SK-N-SH (cell line): ENCODE measurements around the gene MINDY4. TPM values are rescaled to one million over a fixed set of nuclear protein-coding genes. Genes with fewer than 3 reads are reported as not detected.

ENCODE experiments used
- CTCF ChIA-PET: fragments of 300-600, 350-600 bp; formaldehyde crosslinking; extraction: SDS; loops from one replicate; lab custom pipeline; 2021; lab: Yijun Ruan, JAX
- POLR2A ChIA-PET: fragments of 350-600 bp; sonication (Branson Sonifier 250); formaldehyde crosslinking; extraction: SDS; loops from one replicate; lab custom pipeline; 2020; ENCODE audit warnings: antibody characterized with exemption, inconsistent platforms; lab: Yijun Ruan, JAX
- DNase-seq: peaks from one replicate; pipeline ENCODE4 v3.0.0; 2012
- H2AFZ ChIP-seq: fragments of 200-600 bp; sonication (generic); 2 replicates; pipeline ENCODE4 v1.8.1; 2016; ENCODE audit warnings: antibody characterized with exemption, mild to moderate bottlenecking, low read depth
- H3F3A ChIP-seq: fragments of 200-600 bp; sonication (generic); replicated peaks from 2 replicates; pipeline ENCODE3; 2016; ENCODE audit warnings: antibody characterized with exemption, mild to moderate bottlenecking; ENCODE audit not compliant: insufficient read depth
- H3K27ac ChIP-seq, 2 experiments: fragments of 200-500 bp in 1 of 2; fragments of 200-600 bp in 1 of 2; sonication (Bioruptor generic) in 1 of 2; sonication (generic), shearing (Covaris generic) in 1 of 2; 2 replicates each; pipeline versions ENCODE4 v1.5.1 to v1.6.1; 2014 to 2016; ENCODE audit warnings: low read depth in 2 of 2, inconsistent platforms in 1 of 2, low read length in 1 of 2, mild to moderate bottlenecking in 1 of 2, mixed read lengths in 1 of 2
- H3K27me3 ChIP-seq: fragments of 200-600 bp; sonication (generic), shearing (Covaris generic); 2 replicates; pipeline ENCODE4 v1.6.1; 2016; ENCODE audit warnings: mixed run types; ENCODE audit not compliant: insufficient read depth
- H3K36me3 ChIP-seq, 2 experiments: fragments of 200-500 bp in 1 of 2; fragments of 200-600 bp in 1 of 2; sonication (Bioruptor generic) in 1 of 2; sonication (generic) in 1 of 2; replicated peaks in 1 of 2; 2 replicates each; pipeline versions ENCODE3 to v1.5.1; 2014 to 2016; ENCODE audit warnings: low read length in 1 of 2, mild to moderate bottlenecking in 1 of 2; ENCODE audit not compliant: insufficient read depth in 2 of 2, control insufficient read depth in 1 of 2
- H3K4me1 ChIP-seq, 2 experiments: fragments of 200-500 bp in 1 of 2; fragments of 200-600 bp in 1 of 2; sonication (Bioruptor generic) in 1 of 2; sonication (generic), shearing (Covaris generic) in 1 of 2; 2 replicates each; pipeline versions ENCODE4 v1.5.1 to v1.6.1; 2014 to 2016; ENCODE audit warnings: low read depth in 1 of 2, low read length in 1 of 2, mixed run types in 1 of 2; ENCODE audit not compliant: insufficient read depth in 2 of 2, control insufficient read depth in 1 of 2
- H3K4me2 ChIP-seq: fragments of 200-600 bp; sonication (generic), shearing (Covaris generic); 2 replicates; pipeline ENCODE4 v1.6.1; 2017; ENCODE audit warnings: mixed run types
- H3K4me3 ChIP-seq, 2 experiments: fragments of 200-500 bp in 1 of 2; fragments of 200-600 bp in 1 of 2; sonication (Bioruptor generic) in 1 of 2; sonication (generic), shearing (Covaris generic) in 1 of 2; 2 replicates each; pipeline versions ENCODE4 v1.5.1 to v1.8.1; 2014 to 2016; ENCODE audit warnings: low read depth in 2 of 2, inconsistent platforms in 1 of 2, low read length in 1 of 2, mild to moderate bottlenecking in 1 of 2, mixed read lengths in 1 of 2, moderate library complexity in 1 of 2
- H3K79me2 ChIP-seq: fragments of 200-600 bp; sonication (generic); 2 replicates; pipeline ENCODE4 v1.8.1; 2017; ENCODE audit warnings: mild to moderate bottlenecking; ENCODE audit not compliant: insufficient read depth
- H3K9ac ChIP-seq: fragments of 200-600 bp; sonication (generic); 2 replicates; pipeline ENCODE4 v1.6.1; 2017; ENCODE audit warnings: mixed run types
- H3K9me2 ChIP-seq: fragments of 200-600 bp; sonication (generic); 2 replicates; pipeline ENCODE4 v1.6.1; 2017; ENCODE audit warnings: mixed run types
- H3K9me3 ChIP-seq: fragments of 200-600 bp; sonication (generic); 2 replicates; pipeline ENCODE4 v1.6.1; 2017; ENCODE audit warnings: mixed run types, mild to moderate bottlenecking, moderate library complexity
- H4K20me1 ChIP-seq: fragments of 200-600 bp; sonication (generic); 2 replicates; pipeline ENCODE4 v1.6.1; 2017; ENCODE audit warnings: mild to moderate bottlenecking, mixed run types; ENCODE audit not compliant: insufficient read depth
- CHD2 ChIP-seq: fragments of 150-350 bp; IDR thresholded peaks from 2 replicates; pipeline ENCODE4 v1.6.1; 2018; ENCODE audit warnings: low read length; ENCODE audit not compliant: partially characterized antibody
- EP300 ChIP-seq, 2 experiments: IDR thresholded peaks; 2 replicates each; pipeline versions ENCODE4 v1.4.0 to v1.6.1; 2012; ENCODE audit warnings: borderline replicate concordance in 1 of 2, low read depth in 1 of 2, low read length in 1 of 2
- EZH2phosphoT487 ChIP-seq: fragments of 200-600 bp; sonication (generic); IDR thresholded peaks from 2 replicates; pipeline ENCODE4 v1.6.1; 2017; ENCODE audit warnings: low read depth, mixed run types, mild to moderate bottlenecking, antibody characterized with exemption, moderate library complexity, borderline replicate concordance
- FOXJ3 ChIP-seq: sonication (generic); formaldehyde crosslinking; IDR thresholded peaks from 2 replicates; pipeline ENCODE4 v1.5.1; 2020; ENCODE audit warnings: mild to moderate bottlenecking, missing genetic modification reagents
- GATA2 ChIP-seq: sonication (generic); formaldehyde crosslinking; IDR thresholded peaks from 2 replicates; pipeline ENCODE4 v1.5.0; 2020; ENCODE audit warnings: mild to moderate bottlenecking, missing genetic modification reagents
- MXI1 ChIP-seq: IDR thresholded peaks from 2 replicates; pipeline ENCODE4 v1.6.1; 2012; ENCODE audit warnings: mild to moderate bottlenecking, low read depth, low read length, improper control_type of control experiment
- NFIC ChIP-seq: IDR thresholded peaks from 2 replicates; pipeline ENCODE4 v1.4.0; 2012; ENCODE audit warnings: borderline replicate concordance
- NRF1 ChIP-seq: IDR thresholded peaks from 2 replicates; pipeline ENCODE4 v1.6.1; 2012; ENCODE audit warnings: low read depth, mild to moderate bottlenecking, low read length
- RAD21 ChIP-seq: IDR thresholded peaks from 2 replicates; pipeline ENCODE4 v1.6.1; 2012; ENCODE audit warnings: mild to moderate bottlenecking, low read length
- RFX5 ChIP-seq: IDR thresholded peaks from 2 replicates; pipeline ENCODE4 v1.6.1; 2012; ENCODE audit warnings: mild to moderate bottlenecking, improper control_type of control experiment, low read length
- SIN3A ChIP-seq: IDR thresholded peaks from 2 replicates; pipeline ENCODE4 v1.6.1; 2012; ENCODE audit warnings: low read depth, mild to moderate bottlenecking, low read length, moderate library complexity, borderline replicate concordance
- TCF12 ChIP-seq: IDR thresholded peaks from 2 replicates; pipeline ENCODE4 v1.4.0; 2012
- USF1 ChIP-seq: IDR thresholded peaks from 2 replicates; pipeline ENCODE4 v1.4.0; 2012; ENCODE audit warnings: low read depth, borderline replicate concordance
- WGBS: methylation state at CpG from one replicate; pipeline ENCODE4 v1.1.6; 2017; ENCODE audit warnings: low lambda C conversion rate; 5-methylcytosine and 5-hydroxymethylcytosine counted together
- polyA plus RNA-seq, 3 experiments: library from polyadenylated mRNA; depleted of rRNA; stranded (reverse); fragments of >200 nt; gene quantifications; 2 replicates each; pipeline ENCODE4 v1.2.3, GENCODE V29; 2012

MINDY4 gene
- polyA plus RNA-seq, 1 of the 3 experiments (the other 2 are of a cell fraction) = 1.8 TPM

DNA sequence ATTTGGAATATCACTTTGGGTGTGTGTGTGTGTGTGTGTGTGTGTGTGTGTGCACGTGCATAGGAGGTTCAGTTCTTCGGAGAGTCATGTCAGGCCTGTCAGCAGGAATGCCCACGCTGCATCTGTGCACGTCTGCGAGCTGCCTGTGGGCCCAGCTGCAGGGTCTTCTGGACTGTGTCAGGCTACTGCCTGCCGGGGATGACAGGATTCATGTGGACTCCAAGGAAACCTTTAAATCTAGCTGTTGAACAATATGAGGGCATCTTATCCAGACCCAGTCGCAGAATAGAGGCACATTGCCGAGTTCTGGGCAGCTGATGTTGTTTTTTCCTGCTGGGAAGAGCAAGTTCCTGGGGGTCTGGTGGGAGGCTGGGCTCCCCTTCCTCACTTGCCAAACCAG, 159.4 kb downstream of the MINDY4 start:
- TF ChIP-seq TCF12 (peak; percentile 66; the same call in 1 of the 2 replicates), CHD2 (peak; percentile 52), GATA2 (CRISPR knock-in tag) (peak; percentile 25; the same call in 1 of the 2 replicates), USF1 (no peak), SIN3A (no peak), NRF1 (no peak), EP300 (IDR thresholded peaks at IDR 0.05; ENCODE audit: borderline replicate concordance in 1 of 2, low read depth in 1 of 2, low read length in 1 of 2) (peak in 1 of 2 experiments; percentile 72; a peak in 2 of 4 replicates), FOXJ3 (CRISPR knock-in tag) (peak; percentile 77), NFIC (no peak), MXI1 (peak; percentile 91)
- peak overlapping the region in 1 of 2 experiments; percentile 1; a peak in 1 of 4 replicates for H3K27ac ChIP-seq
- no peak overlapping the region for H3K9ac ChIP-seq
- 32% methylated on average over 8 of the region's 8 CpGs for WGBS
- peak; percentile 83 for DNase-seq
- H3K4me3 ChIP-seq = no peak overlapping the region
- no peak overlapping the region for H3K4me2 ChIP-seq
- peaks cover 0 to 36% of the 10 kb centered on the region in 2 experiments; a peak in 1 of 4 replicates for H3K4me1 ChIP-seq
- H4K20me1 ChIP-seq = no peaks in the 10 kb centered on the region
- no peaks in the 10 kb centered on the region for H3K79me2 ChIP-seq
- ChIA-PET CTCF (interaction anchor here (0.6 to 9.6 kb wide), 11 partner anchors 9 to 195 kb away, joined by 3 to 103 read pairs (median 6); partner anchors contain the start of gene AQP1), POLR2A (interaction anchor here (0.8 to 1.5 kb wide), 2 partner anchors 8 to 123 kb away, joined by 3 to 4 read pairs; no protein-coding TSS in a partner anchor)
- H3K27me3 ChIP-seq = no peaks in the 10 kb centered on the region
- H3K36me3 ChIP-seq = no peaks in the 10 kb centered on the region
- no peaks in the 10 kb centered on the region for H3K9me3 ChIP-seq
- no peaks in the 10 kb centered on the region for H3K9me2 ChIP-seq
- H3F3A ChIP-seq = no peaks in the 10 kb centered on the region
- no peak overlapping the region for H2AFZ ChIP-seq

DNA sequence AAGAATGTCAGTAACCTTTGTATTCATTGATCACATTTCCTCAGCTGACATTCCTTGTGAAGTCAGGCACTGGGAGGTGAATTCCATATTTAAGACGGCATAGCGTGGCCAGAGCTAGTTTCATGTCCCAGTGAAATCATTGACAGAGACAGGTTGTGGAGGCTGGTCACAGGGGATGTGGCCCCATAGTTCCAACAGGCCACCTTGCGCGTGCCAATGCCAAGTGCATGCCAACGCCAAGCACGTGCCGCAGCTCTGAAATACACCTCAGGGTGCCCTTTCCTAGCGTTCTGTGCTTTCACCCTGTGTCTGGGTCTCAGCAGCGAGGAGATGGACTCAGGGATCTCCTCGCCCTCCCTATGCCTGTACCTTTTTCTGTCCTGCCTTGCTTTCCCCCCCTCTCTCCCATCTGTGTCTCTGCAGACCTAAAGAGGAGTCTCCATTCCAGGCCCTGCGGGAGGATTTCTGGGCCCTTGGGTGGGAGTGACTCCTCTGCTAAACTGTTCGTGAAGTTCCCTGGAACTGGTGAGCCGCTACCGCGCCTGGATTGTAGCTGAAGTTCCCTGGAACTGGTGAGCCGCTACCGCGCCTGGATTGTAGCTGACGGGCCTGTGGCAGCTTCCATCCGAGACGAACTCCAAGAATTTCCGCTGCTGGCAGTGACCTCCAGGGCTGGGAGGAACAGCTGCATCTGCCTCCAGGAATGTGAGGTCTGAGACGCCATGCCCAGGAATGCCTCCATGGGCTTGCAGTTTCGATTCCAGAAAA, 160.1 kb downstream of the MINDY4 start:
- H2AFZ ChIP-seq = no peak overlapping the region
- DNase-seq = peak; percentile 22
- 90% methylated on average over 21 of the region's 24 CpGs for WGBS
- H4K20me1 ChIP-seq = no peaks in the 10 kb centered on the region
- no peak overlapping the region for H3K4me2 ChIP-seq
- H3K36me3 ChIP-seq = no peaks in the 10 kb centered on the region
- no peaks in the 10 kb centered on the region for H3K9me3 ChIP-seq
- H3K9me2 ChIP-seq = no peaks in the 10 kb centered on the region
- peaks cover 0 to 28% of the 10 kb centered on the region in 2 experiments; a peak in 1 of 4 replicates for H3K4me1 ChIP-seq
- no peak for TF ChIP-seq EZH2phosphoT487
- TF ChIP-seq MXI1 = no peak
- no peak for TF ChIP-seq RAD21
- no peak for TF ChIP-seq EP300 (IDR thresholded peaks at IDR 0.05; ENCODE audit: borderline replicate concordance in 1 of 2, low read depth in 1 of 2, low read length in 1 of 2)
- no peak for TF ChIP-seq TCF12
- no peak for TF ChIP-seq RFX5
- TF ChIP-seq, all 33 proteins: peak for 0
- ChIA-PET CTCF (interaction anchor here (1.1 to 9.6 kb wide), 10 partner anchors 8 to 194 kb away, joined by 3 to 103 read pairs (median 6); partner anchors contain the start of gene AQP1), POLR2A (interaction anchor here (0.6 to 1.5 kb wide), 3 partner anchors 7 to 122 kb away, joined by 3 to 4 read pairs (median 3); no protein-coding TSS in a partner anchor)
- Histone ChIP-seq H3K27ac (peak overlapping the region in 1 of 2 experiments; percentile 1; a peak in 1 of 4 replicates), H3K27me3 (no peaks in the 10 kb centered on the region), H3F3A (no peaks in the 10 kb centered on the region), H3K79me2 (no peaks in the 10 kb centered on the region), H3K4me3 (no peak overlapping the region), H3K9ac (no peak overlapping the region)
